ENCODE results near the gene DYSF. TPM values are rescaled to one million over a fixed set of nuclear protein-coding genes. Genes with fewer than 3 reads are reported as not detected.

Gene DYSF
- total and polyA plus RNA-seq, 5 experiments from 2014 or later: 3.0 to 3.5 (median 3.2) TPM

GRCh38 chr2:71609441-71609840 lies 156.1 kb downstream of the DYSF start:
- no peak overlapping the region for H3K4me3 Mint-ChIP-seq
- H3K36me3 Mint-ChIP-seq: no peaks in the 10 kb centered on the region
- no peaks in the 10 kb centered on the region for H3K9me3 Mint-ChIP-seq
- DNase-seq (no peak), ATAC-seq (no peak)
- H3K27me3 Mint-ChIP-seq: peaks cover 4 to 27% (median 15%) of the 10 kb centered on the region in 5 donors
- POLR2A ChIA-PET: no interaction called here
- no peak overlapping the region for H3K27ac Mint-ChIP-seq
- H3K4me1 Mint-ChIP-seq: peaks cover 5 to 9% (median 7%) of the 10 kb centered on the region in 4 donors

GRCh38 chr2:71609958-71610357 lies 156.6 kb downstream of the DYSF start:
- Mint-ChIP-seq H3K36me3 (no peaks in the 10 kb centered on the region), H3K9me3 (no peaks in the 10 kb centered on the region), H3K27ac (no peak overlapping the region), H3K4me3 (no peak overlapping the region), H3K4me1 (peaks cover 3 to 5% (median 3%) of the 10 kb centered on the region in 4 donors), H3K27me3 (peaks cover 6 to 32% (median 12%) of the 10 kb centered on the region in 5 donors)
- ATAC-seq: no peak
- POLR2A ChIA-PET: no interaction called here
- DNase-seq: no peak

- H3K9me3 Mint-ChIP-seq: no peaks in the 10 kb centered on the region
- no peaks in the 10 kb centered on the region for H3K36me3 Mint-ChIP-seq
- DNase-seq (peak in 1 of 10 donors; percentile 5), ATAC-seq (no peak)
- POLR2A ChIA-PET: no interaction called here
- peaks cover 0 to 3% (median 0%) of the 10 kb centered on the region in 4 donors for H3K4me1 Mint-ChIP-seq
- H3K27me3 Mint-ChIP-seq: peaks cover 3 to 29% (median 10%) of the 10 kb centered on the region in 5 donors
- peak overlapping the region in 1 of 10 donors; percentile 60 for H3K27ac Mint-ChIP-seq
- no peak overlapping the region for H3K4me3 Mint-ChIP-seq
These were observed 157.3 kb downstream of the DYSF start for GRCh38 chr2:71610671-71611070.

GRCh38 chr2:71611247-71611646 lies 157.9 kb downstream of the DYSF start:
- peaks cover 0 to 3% (median 0%) of the 10 kb centered on the region in 4 donors for H3K4me1 Mint-ChIP-seq

GRCh38 chr2:71611781-71612527 lies 158.6 kb downstream of the DYSF start:
- Mint-ChIP-seq H3K4me3 (no peak overlapping the region), H3K27ac (no peak overlapping the region), H3K36me3 (no peaks in the 10 kb centered on the region), H3K9me3 (no peaks in the 10 kb centered on the region), H3K4me1 (peaks cover 0 to 3% (median 0%) of the 10 kb centered on the region in 4 donors), H3K27me3 (peaks cover 3 to 30% (median 11%) of the 10 kb centered on the region in 5 donors)
- POLR2A ChIA-PET: no interaction called here
- DNase-seq (peak in 1 of 10 donors; percentile 13), ATAC-seq (no peak)

More at GRCh38 chr2:71611247-71611646, 157.9 kb downstream of the DYSF start:
- Mint-ChIP-seq H3K27ac (peak overlapping the region in 1 of 10 donors; percentile 77), H3K27me3 (peaks cover 3 to 33% (median 9%) of the 10 kb centered on the region in 5 donors), H3K36me3 (no peaks in the 10 kb centered on the region), H3K4me3 (no peak overlapping the region), H3K9me3 (no peaks in the 10 kb centered on the region)
- POLR2A ChIA-PET: no interaction called here
- DNase-seq (peak in 1 of 10 donors; percentile 10), ATAC-seq (no peak)

- no peaks in the 10 kb centered on the region for H3K9me3 Mint-ChIP-seq
- ATAC-seq: no peak
- peaks cover 0 to under 1% (median 0%) of the 10 kb centered on the region in 4 donors for H3K4me1 Mint-ChIP-seq
These were observed 159.4 kb downstream of the DYSF start for GRCh38 chr2:71612581-71613402.

GRCh38 chr2:71613403-71613952 lies 160.1 kb downstream of the DYSF start:
- POLR2A ChIA-PET: no interaction called here
- Mint-ChIP-seq H3K36me3 (no peaks in the 10 kb centered on the region), H3K27ac (no peak overlapping the region), H3K27me3 (peaks cover 3 to 17% (median 10%) of the 10 kb centered on the region in 5 donors), H3K4me1 (no peaks in the 10 kb centered on the region), H3K4me3 (no peak overlapping the region), H3K9me3 (no peaks in the 10 kb centered on the region)
- ATAC-seq (no peak), DNase-seq (peak in 1 of 10 donors; percentile 7)

More at GRCh38 chr2:71612581-71613402, 159.4 kb downstream of the DYSF start:
- peak in 1 of 10 donors; percentile 7 for DNase-seq
- Mint-ChIP-seq H3K4me3 (no peak overlapping the region), H3K27me3 (peaks cover 3 to 22% (median 11%) of the 10 kb centered on the region in 5 donors), H3K27ac (no peak overlapping the region), H3K36me3 (no peaks in the 10 kb centered on the region)
- POLR2A ChIA-PET: no interaction called here

GRCh38 chr2:71613953-71614925 lies 160.9 kb downstream of the DYSF start:
- POLR2A ChIA-PET: no interaction called here
- H3K9me3 Mint-ChIP-seq: no peaks in the 10 kb centered on the region
- ATAC-seq: no peak
- peaks cover 3 to 17% (median 10%) of the 10 kb centered on the region in 5 donors for H3K27me3 Mint-ChIP-seq
- DNase-seq: peak in 1 of 10 donors; percentile 5
- no peaks in the 10 kb centered on the region for H3K36me3 Mint-ChIP-seq
- peak overlapping the region in 1 of 10 donors; percentile 0 for H3K27ac Mint-ChIP-seq
- no peak overlapping the region for H3K4me3 Mint-ChIP-seq
- H3K4me1 Mint-ChIP-seq: no peaks in the 10 kb centered on the region

GRCh38 chr2:71614976-71615766 lies 161.8 kb downstream of the DYSF start:
- Mint-ChIP-seq H3K27me3 (peaks cover 3 to 17% (median 10%) of the 10 kb centered on the region in 5 donors), H3K4me1 (no peaks in the 10 kb centered on the region), H3K27ac (peak overlapping the region in 1 of 10 donors; percentile 18), H3K36me3 (no peaks in the 10 kb centered on the region), H3K4me3 (no peak overlapping the region), H3K9me3 (no peaks in the 10 kb centered on the region)
- DNase-seq (no peak), ATAC-seq (no peak)
- POLR2A ChIA-PET: no interaction called here

GRCh38 chr2:71615767-71616730 lies 162.7 kb downstream of the DYSF start:
- no peak for ATAC-seq
- peaks cover 3 to 17% (median 10%) of the 10 kb centered on the region in 5 donors for H3K27me3 Mint-ChIP-seq
- H3K27ac Mint-ChIP-seq: peak overlapping the region in 1 of 10 donors; percentile 18
- no peaks in the 10 kb centered on the region for H3K9me3 Mint-ChIP-seq
- DNase-seq: no peak
- H3K36me3 Mint-ChIP-seq: no peaks in the 10 kb centered on the region
- H3K4me3 Mint-ChIP-seq: no peak overlapping the region
- POLR2A ChIA-PET: no interaction called here
- no peaks in the 10 kb centered on the region for H3K4me1 Mint-ChIP-seq
